ENCODE data around the gene IDH3G. TPM values are rescaled to one million over a fixed set of nuclear protein-coding genes. Genes with fewer than 3 reads are reported as not detected.

Gene IDH3G
- total and polyA plus RNA-seq, 2 of the 8 experiments (the other 6 are each of a cell fraction or from before 2014, with no cell fraction given), result 39.4 to 66.7 TPM

- Histone ChIP-seq H4K20me1 (replicated peaks in 1 of 2; ENCODE audit: control insufficient read depth in 1 of 2, insufficient read depth in 2 of 2, low read length in 2 of 2) (peaks cover 2 to 10% of the 10 kb centered on the region in 2 experiments), H2BK120ac (replicated peaks; ENCODE audit: low read depth, low read length) (no peak overlapping the region), H3K79me2 (ENCODE audit: control insufficient read depth in 1 of 2, insufficient read depth in 2 of 2, low read length in 2 of 2) (peaks cover 0 to 4% of the 10 kb centered on the region in 2 experiments; a peak in 1 of 4 replicates), H4K5ac (ENCODE audit: insufficient read length, low read depth, low read length) (no peak overlapping the region), H3K23ac (ENCODE audit: insufficient read length) (no peak overlapping the region), H2BK20ac (ENCODE audit: low read length) (no peak overlapping the region), H3K9ac (replicated peaks in 1 of 4; ENCODE audit: extremely low read depth in 1 of 4, low read depth in 3 of 4, low read length in 3 of 4) (no peak overlapping the region), H3K56ac (replicated peaks; ENCODE audit: insufficient read length, low read depth, low read length) (no peak overlapping the region), H3K27me3 (replicated peaks in 1 of 4; ENCODE audit: control insufficient read depth in 3 of 4, extremely low read depth in 1 of 4, insufficient read depth in 3 of 4, low read length in 3 of 4) (no peaks in the 10 kb centered on the region), H3K27ac (ENCODE audit: low read depth, low read length) (no peak overlapping the region), H3K4me3 (ENCODE audit: extremely low read depth in 1 of 4, insufficient read depth in 2 of 4, low read depth in 3 of 4, low read length in 4 of 4) (no peak overlapping the region), H4K91ac (replicated peaks; ENCODE audit: insufficient read length, low read length) (no peak overlapping the region), H2AFZ (ENCODE audit: low read length) (no peak overlapping the region), H3K9me3 (ENCODE audit: insufficient read depth in 2 of 2, low read depth in 1 of 2, low read length in 1 of 2) (no peaks in the 10 kb centered on the region), H3K4ac (replicated peaks; ENCODE audit: insufficient read length, low read depth, low read length) (no peak overlapping the region), H3K23me2 (ENCODE audit: low read depth, low read length) (no peaks in the 10 kb centered on the region), H2BK5ac (ENCODE audit: low read depth, low read length) (no peak overlapping the region), H4K8ac (ENCODE audit: extremely low read depth, insufficient read depth, low read length) (no peak overlapping the region), H3K4me1 (replicated peaks in 1 of 4; ENCODE audit: control insufficient read depth in 3 of 4, insufficient read depth in 4 of 4, low read length in 3 of 4) (peaks cover 0 to 8% (median 2%) of the 10 kb centered on the region in 4 experiments; a peak in 2 of 7 replicates), H3K4me2 (ENCODE audit: insufficient read depth in 1 of 2, low read depth in 2 of 2, low read length in 2 of 2) (no peak overlapping the region), H2AK5ac (ENCODE audit: low read depth, low read length) (no peak overlapping the region), H2BK15ac (ENCODE audit: low read length) (no peak overlapping the region), H3K14ac (ENCODE audit: insufficient read length) (no peak overlapping the region), H2BK12ac (ENCODE audit: low read depth, low read length) (no peak overlapping the region), H3K79me1 (ENCODE audit: low read depth, low read length) (no peaks in the 10 kb centered on the region; the same call in none of the 2 replicates), H3K18ac (ENCODE audit: extremely low read depth, low read length) (no peak overlapping the region), H3K36me3 (ENCODE audit: control insufficient read depth in 2 of 4, insufficient read depth in 4 of 4, low read length in 3 of 4) (peaks cover 0 to 38% (median 6%) of the 10 kb centered on the region in 4 experiments; a peak in 3 of 8 replicates)
- no peak for DNase-seq (ENCODE audit: low read depth in 1 of 2, low spot score in 2 of 2)
- WGBS, 2 experiments (ENCODE audit: extremely low coverage in 1 of 2, insufficient coverage in 1 of 2, insufficient read length in 1 of 2, insufficient replicate concordance in 2 of 2, low coverage in 1 of 2, low lambda C conversion rate in 2 of 2, missing lambda C conversion rate in 1 of 2), result 75% methylated on average over 5 of the region's 7 CpGs; no CpG with 5 or more reads in 1 of the 2 experiments
- ChIA-PET POLR2A (ENCODE audit: partially characterized antibody) (interaction anchor here (0.7 to 2.9 kb wide), 9 partner anchors 8 to 145 kb away, joined by 3 to 11 read pairs (median 4); partner anchors contain the start of gene L1CAM), CTCF (ENCODE audit: partially characterized antibody) (interaction anchor here (1.7 kb wide), 1 partner anchor 28 kb away, joined by 6 read pairs; no protein-coding TSS in a partner anchor)
- no peak for FAIRE-seq
- no peak for TF ChIP-seq RFX5 (IDR thresholded peaks at IDR 0.05; ENCODE audit: borderline replicate concordance, low read depth, low read length)
- TF ChIP-seq BRCA1 (IDR thresholded peaks at IDR 0.05; ENCODE audit: low read depth, low read length), result no peak
- no peak for TF ChIP-seq ZNF274 (IDR thresholded peaks at IDR 0.05; ENCODE audit: borderline replicate concordance, extremely low read depth, low read length)
- TF ChIP-seq POU5F1 (IDR thresholded peaks at IDR 0.05; ENCODE audit: low read depth, low read length), result no peak
- no peak for TF ChIP-seq SIX5 (IDR thresholded peaks at IDR 0.05; ENCODE audit: low read depth, low read length)
- no peak for TF ChIP-seq GABPA (IDR thresholded peaks at IDR 0.05; ENCODE audit: borderline replicate concordance, insufficient read depth, low read length)
- no peak for TF ChIP-seq SP2 (IDR thresholded peaks at IDR 0.05; ENCODE audit: low read length)
- no peak for TF ChIP-seq SP1 (IDR thresholded peaks at IDR 0.05; ENCODE audit: low read depth, low read length)
Observed at GRCh38 chrX:153800746-153801145, 6.6 kb upstream of the IDH3G start.

Measured in H1 (cell line).